NOMO-1 treated with DMSO at 0.1 percent for 48 hours (cell line): ENCODE data around the gene TMEM88.

Source experiments
- DNase-seq: peaks from one replicate; lab custom pipeline; 2025; ENCODE audit not compliant: unreplicated experiment; lab: John Stamatoyannopoulos, UW

Gene TMEM88

DNA sequence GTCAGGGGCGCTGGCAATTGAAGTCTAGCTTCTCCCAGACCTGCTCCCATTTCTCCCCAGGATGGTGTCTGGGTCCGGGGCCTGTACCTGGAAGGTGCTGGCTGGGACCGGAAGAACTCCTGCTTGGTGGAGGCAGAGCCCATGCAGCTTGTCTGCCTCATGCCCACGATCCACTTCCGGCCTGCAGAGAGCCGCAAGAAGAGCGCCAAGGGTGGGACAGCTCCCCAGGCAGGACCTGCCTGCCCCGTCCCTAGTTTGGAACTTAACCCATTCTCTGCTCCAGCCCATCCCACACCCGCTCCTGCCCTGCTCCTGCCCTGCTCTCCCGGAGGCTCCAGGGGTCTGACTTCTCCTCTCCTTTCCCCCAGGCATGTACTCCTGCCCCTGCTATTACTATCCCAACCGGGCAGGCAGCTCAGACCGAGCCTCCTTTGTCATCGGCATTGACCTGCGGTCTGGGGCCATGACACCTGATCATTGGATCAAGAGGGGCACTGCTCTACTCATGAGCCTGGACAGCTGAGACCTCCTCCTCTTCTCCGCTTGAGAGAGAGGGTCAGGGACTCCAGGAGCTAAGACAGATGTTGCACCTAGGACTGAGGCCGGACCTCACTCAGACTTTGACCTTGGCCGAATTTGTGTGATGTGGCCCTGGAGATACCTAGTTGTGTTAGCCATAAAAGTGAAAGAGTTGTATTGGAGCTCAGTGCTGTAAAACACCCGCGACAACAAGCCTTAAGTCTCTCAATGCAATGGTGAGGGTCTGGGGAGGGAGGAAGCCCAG lies 21.7 kb upstream of the TMEM88 start:
- no peak for DNase-seq

DNA sequence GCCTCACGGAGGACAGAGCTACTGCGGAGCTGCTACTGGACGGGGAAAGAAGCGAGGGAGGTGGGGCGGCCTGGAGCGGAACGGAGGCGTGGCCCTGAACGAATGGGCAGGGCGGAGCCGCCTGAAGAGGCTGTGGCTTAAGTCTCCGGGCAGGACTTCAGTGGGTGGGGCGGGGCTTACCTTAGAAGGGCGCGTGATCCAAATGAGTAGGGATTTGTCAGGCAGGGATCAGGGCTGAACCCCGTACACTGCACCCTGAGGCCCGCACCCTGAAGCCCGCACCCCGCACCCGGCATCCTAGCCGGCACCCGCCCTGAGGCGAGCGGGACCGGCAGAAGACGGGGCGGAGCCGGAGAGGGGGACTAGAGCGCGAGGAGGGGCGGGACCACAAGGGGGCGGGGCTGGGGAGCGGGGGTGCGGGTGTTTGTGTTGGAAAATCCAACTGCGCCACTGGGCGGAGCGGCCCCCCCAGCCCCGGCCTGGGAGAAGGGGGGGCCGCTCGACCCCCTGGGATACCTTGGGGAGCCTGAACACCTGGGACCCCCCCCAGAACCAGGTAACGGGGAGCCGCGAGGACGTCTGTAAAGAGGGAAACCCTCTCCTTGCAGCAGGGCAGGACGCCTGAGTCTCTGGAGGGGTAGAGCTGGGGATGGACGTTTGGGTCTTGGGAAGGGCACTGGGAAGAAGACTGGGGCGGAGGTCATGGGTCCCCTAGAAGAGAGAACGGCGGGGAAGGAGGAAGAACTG lies 20.9 kb upstream of the TMEM88 start, which contains the start of gene KDM6B:
TSS of gene KDM6B (plus strand) at position 423 of the 747 bp plus-strand sequence. CDS start 11,338 bp downstream, outside the sequence.
- peak; percentile 90 for DNase-seq

DNA sequence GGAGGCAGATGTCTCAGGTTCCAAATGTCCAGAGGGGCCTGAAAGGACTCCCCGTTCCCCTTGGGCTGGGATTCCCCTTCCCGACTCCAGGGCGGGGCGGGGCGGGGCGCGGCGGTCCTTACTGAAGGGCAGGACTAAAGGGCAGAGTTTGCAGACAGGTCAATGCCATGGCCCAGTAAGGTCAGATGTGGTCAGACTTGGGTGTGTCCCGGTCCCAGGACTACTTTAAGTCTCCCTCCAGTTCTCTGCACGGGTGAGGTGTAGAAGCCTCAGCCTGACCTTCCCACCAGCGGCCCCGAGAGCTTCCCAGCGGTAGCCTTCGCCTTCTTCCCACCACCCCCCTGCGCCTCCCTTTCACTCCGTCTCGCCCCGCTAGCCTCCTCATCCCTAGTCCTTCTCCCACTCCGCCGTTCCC lies 20.3 kb upstream of the TMEM88 start:
- no peak for DNase-seq

DNA sequence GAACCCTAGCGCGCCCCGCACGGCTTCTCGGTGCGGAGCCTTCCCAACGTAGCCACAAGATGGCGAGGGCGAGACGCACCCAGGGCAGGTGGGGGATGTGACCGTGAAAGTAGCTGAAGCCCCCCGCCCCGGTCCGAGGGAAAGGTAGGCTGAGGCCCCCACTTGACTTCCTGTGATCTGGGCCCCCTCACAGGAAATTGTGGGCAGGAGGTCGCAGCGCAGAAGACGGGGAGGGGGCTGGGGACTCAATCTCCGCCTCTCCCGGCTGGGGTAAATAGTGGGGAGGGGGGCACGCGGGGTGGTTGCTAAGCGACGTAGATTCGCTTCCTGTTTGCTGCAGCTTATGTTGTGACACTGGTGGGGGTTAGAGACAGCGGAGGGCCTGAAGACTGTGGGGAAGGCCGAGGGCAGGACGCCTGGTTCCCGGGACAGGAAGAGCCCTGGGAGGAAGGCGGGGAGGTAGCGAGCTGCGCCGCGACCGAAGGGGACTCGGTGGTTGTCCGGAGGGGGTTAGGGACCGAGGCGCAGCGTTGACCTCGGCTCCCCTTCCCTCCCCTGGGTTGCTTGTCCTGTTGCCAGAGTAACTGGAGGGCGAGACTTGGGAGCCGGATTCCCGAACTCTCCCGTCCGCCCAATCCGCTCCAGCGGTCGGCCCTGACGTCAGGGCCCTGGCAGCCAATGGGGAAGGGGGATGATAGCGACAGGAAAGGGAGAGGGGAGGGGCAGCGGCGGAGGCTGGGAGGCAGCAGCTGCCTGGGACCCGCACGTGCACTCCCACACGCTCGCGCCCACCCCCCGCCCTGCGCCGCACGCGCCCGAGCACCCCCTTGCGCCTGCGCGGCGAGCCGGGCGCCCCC lies 19.7 kb upstream of the TMEM88 start:
- DNase-seq, result peak; percentile 89

DNA sequence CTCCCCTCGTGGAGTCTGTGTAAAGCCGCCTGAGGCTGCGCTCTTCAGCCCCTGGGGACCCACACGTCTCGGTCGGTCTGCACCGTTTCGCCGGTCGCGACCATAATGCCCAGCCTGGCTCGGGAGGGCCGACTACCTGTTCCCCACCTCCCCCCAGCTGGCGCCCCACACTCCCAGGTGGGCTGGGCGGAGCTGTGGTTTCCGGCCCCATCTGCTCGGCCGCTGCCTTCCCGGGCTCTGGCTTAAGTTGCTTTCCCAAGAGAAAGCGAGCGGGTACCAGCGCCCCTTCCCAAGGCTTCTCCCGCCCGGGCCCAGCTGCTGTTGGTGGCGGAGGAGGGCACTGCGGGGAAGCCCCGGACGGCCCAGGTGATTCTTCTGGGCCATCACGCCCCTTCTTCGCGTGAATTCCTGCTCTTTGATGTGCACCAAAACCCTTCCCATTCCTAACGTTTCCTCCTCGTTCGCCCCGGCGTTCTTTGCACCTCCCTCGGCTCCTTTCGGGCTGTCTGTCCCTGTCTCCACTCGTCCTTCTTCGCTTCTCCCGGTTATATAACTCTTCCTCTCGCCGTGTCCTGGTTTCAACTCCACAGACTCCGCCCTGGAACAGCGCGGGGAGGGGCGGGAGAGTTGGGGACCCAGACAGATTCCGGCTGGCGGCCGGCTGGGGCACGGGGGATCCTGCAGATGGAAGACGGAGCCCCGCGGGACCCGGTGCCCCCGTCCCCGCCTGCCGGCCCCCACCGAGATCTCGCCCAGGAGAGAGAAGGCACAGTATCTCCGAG lies 18.9 kb upstream of the TMEM88 start:
- DNase-seq, result no peak

DNA sequence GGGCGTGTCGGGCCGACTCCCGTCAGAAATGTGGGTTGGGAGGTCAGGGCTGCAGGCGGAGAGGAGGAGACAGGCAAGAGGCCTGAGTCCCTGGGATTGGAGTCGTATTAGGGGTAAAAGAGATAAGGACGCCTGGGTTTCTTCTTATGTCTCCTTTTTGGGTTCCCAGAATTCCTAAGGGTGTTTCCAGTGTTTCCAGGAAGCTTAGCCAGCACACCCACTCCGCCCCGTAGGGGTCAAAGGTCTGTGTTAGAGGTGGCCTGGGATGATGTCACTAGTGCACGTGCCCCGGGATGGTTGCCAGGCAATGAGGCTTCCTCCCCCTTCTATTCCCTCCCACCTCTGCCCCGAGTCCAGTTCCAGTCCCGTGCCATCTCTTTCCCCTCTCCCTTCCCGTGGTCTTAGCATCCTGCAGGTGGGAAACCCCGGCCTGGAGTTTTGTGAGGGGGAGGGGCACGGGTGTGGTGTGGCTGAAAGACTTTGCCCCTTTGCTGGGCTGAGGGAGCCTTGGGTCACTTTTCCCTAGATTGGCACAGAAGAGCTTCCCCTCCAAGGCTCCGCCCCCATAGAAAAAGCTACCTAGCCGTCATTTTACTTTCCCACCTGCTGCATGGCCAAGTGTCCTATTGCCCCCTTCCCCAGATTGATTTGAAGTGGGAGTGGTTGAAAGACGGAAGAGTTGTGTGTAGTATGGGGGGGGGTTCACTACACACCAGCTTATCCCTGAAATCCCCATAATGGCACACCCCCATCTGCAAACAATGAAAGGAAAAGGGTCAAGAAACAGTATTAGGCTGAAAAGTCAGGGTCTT lies 18.1 kb upstream of the TMEM88 start:
- DNase-seq, result peak; percentile 93

DNA sequence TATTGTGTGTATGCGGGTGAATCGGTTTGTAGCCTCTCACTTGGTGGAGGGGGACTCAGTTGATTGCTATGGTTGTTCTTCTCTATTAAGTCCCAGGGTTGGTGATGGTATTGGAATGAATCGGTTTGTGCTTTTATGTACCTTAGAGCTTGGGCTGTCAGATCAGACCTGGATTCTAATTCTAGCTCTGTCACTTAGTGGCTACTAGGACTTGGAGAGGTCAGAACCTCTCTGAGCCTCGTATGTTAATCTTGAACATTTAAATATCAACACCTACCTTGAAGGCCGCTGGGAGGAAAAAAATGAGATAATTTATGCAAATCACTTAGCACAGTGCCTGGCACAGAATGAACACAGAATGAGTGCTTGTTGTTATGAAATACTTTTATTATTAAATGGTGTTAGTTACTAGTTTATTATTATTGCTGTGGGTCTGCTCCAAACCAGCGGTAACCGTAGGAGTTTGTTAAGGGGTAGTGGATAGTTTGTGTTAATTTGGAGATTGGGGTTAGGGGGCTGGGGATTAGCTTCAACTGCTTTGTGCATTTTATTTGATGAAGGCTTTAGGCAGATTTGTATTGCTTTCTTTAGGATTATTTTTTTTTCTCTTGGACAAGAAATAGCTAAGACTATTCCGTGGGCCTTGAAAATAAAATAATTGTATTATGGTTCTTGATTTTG lies 17.3 kb upstream of the TMEM88 start:
- no peak for DNase-seq

DNA sequence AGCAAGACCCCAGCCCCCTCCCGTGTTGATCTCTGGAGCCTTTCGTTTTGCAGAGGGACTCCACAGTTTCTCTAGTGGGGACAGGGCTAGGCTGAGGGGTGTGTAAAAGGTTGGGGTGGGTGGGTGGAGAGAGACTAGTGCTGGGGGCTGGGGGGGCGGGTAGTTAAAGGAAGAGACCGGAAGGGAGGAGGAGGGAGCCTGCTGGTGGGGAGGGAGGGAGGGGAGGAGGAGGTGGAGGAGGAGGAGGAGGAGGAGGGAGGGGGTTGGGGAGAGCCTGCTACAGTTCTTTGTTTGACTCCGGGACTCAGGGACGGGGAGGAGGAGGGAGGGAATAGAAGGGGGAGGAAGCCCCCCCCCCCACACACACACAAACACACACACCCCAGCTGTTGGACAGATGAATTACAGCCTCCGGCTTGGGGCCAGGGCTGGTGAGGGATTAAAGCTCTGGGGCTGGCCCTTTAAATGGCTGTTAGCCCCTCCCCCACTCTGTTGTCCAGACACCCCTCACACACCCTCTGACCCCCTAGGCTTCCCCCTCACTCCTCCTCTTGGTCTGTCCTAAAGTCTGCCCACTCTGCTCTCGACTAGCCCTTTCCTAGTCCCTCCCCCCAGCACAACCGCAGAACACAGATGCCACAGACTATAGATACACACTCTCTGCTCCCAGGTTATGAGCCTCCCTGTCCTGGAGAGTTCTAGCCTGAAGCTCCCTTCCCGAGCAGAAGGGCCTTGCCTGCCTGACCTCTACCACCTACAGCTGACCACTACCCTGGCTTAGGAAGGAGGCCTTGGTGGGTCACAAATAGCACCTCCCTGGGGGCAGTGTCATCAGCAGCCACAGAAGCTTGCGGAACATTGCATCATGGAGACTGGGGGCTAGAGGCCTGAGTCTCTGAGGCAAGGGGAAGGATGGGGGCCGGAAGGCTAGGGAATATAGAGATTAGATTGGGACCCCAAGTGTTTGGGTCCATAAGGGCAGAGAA lies 16.5 kb upstream of the TMEM88 start:
- DNase-seq, result peak; percentile 78

DNA sequence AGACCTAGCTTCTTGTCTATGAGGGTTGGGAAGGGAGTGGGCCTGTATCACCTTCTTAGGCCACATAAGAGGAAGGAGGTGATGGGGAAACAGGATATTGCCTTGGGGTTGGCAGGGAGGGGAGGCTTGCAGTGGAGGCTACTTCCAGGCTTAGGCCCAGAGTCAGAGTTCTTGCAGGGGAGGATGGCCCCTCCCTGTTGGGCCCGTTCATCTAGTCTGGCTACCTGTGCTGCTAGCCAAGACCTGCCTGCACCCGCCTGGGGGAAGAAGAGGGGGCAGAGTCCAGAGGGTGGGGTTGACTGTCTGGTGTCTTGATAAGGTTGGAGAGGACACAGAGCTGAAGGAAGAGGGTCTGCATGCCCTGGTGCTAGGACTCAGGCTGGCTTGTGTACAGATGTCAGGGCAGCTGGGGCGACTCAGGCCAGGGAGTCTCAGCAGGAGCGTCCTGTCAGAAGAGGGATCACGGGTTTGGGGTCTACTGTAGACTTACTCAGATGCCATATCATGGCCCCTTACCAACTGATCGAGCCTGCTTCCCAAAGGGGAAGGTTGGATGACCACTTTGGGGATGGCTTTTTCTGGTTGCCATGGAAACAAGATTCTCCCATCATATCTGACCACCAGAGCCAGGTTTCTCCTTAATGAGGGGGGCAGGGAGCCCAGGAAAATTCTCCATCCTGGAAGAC lies 15.5 kb upstream of the TMEM88 start:
- peak; percentile 72 for DNase-seq

DNA sequence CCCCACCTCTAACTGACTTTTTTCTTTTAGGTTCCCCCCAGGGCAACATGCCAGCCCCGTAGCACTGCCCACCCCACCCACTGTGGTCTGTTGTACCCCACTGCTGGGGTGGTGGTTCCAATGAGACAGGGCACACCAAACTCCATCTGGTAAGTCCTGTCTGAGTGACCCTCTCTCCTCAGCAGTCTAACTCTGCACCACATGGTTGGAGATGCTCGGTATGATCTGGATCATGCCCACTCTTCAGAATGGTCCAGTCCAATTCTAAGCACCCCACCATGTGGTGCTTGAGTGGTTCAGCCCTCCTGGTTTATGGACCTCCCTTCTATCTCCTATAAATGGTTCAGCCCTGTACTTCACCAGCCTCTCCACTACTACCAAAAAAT lies 15.0 kb upstream of the TMEM88 start:
- no peak for DNase-seq

DNA sequence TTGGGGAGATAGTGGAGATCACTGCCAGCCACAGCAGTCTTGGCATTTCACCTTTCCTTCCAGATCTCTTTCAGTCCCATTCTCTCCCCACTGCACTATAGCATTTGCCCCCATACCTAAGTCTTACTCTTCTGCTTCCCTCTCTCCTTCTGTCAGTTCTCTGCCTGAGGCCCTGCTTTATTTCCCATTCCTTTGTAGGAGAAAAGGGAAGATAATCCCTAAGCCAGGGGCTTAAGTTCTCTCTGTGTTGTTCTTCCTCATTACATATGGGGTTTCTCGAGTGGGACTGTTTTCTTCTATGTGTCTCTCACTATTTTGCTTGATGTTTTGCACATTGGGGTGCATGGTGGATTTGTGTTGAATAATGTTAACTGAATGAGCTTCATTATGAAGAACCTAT lies 14.4 kb upstream of the TMEM88 start:
- DNase-seq, result no peak

DNA sequence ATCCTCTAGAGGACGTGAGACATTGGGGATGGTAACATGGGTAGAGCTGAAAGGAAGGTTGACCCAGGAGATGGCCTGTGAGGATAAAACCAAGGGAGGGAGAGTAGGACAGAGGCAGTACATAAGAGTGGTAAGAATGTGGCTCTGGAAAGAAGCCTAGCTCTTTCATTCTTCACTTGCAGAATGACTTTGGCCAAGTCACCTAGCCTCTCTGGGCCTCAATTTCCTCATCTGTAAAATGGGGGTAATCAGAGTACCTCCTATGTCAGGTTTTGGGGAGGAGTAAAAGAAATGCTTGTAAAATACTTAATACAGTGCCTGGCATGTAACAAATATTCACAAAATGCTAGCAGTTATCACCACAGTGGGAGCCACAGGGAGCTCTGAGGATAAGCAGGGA lies 14.0 kb upstream of the TMEM88 start:
- no peak for DNase-seq

DNA sequence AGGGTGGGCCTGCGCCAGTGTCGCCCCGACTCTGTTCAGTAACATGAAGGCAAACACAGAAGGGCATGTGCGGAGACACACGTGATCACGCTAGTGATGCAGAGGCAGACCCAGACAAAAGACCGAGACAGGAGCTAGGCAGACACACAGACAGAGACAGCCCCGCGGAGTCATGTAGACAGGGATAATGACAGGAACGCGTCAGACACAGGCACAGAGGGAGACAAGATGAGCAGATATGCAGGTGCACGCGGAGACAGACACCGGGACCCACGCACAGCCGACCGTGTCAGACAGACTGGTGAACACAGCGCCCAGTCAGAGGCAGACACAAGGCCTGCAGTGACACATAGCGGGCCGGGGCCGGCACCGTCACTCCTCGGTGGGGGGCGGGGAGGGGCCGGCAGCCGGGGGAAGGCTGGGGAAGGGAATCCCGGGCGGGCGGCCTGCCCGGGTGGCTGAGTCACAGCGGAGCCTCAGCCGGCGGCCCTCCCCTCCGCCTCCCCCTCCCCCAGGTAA lies 13.4 kb upstream of the TMEM88 start:
- DNase-seq, result peak; percentile 46

DNA sequence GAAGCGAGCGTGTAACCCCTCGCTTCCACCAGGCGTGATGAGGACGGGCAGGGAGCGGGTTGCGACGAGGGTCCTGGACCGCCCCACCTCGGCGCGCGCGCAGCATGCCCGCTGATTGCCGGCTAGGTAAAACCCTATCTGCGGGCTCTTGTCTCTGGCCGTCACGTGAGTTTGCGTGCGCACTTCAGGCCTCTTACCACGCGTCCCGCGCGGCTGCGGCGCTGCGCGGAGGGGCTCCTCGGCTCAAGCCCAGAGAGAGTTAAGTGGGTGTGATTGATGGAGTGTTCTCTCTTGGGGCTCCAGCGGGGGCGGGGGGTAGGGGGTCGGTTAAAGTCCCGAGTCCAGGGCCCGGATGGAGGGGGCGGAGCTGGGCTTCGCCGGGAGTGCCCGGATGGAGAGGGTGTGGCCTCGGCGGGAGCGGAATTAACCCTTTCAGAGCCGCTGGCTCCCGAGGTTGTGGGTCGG lies 12.9 kb upstream of the TMEM88 start:
- DNase-seq, result peak; percentile 64

DNA sequence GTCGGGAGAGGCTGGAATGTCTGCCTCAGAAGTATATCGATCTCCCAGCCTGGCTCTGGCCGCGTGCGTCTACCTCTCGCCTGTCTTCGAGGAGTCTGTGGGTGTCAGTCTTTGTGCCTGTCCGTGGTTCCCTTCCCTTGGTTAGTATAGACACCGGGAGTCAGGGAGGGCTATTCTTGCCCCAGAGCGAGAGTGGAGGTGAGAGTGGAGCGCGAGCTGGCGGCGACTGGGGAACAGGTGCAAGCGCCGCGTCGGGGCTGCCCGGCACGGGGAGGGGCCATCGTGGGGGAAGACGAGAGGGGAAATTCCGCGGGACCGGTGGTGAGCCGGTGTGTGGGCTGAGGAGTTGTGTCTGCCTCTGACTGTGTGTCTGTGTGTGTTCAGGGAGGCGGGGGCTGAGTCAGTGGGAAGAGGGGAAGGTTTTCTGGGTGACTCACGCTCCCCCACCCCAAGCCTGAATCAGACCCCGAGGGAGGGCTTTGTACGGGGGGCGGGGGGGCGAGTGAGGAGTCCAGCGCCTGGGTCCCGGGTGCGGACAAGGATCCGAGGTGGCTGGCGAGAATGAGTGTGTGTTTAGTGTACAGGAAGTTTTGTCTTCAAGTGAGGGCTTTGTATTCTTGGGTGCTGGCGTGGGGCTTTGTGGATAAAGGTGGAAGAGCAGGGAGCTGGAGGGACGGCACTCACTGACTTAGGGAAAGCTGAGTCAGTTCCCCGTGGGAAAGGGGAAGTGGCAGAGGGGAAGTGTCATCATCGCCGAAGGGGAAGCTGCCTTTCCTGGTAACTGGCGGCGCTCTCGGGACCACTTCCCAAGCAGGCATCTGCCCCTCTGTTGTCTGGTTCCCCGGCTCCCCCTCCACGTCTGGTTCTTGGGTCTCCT lies 12.2 kb upstream of the TMEM88 start:
- DNase-seq, result peak; percentile 71

DNA sequence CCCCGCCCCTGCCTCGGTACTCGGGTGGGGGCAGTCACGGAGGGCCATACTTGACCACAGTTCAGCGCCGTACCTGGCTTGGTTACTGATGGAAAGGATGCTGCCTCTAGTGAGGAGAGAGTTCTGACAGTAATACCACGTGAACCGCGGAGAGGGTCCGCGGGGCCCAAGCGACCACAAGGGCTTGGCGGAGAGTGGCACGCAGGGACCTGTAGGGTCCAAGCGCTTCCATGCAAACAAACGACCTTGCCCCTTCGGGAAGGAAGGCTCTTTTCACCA lies 11.7 kb upstream of the TMEM88 start:
- no peak for DNase-seq
